ENCODE data around the gene KDM7A.
A peak's percentile ranks its signal among the peaks of the same experiment; 100 is the strongest.
"Not testable (repeated sequence)": the region's sequence is repeated elsewhere in the genome, so short reads cannot be mapped to it uniquely, and the experiment has no call there.

The KDM7A gene

DNA sequence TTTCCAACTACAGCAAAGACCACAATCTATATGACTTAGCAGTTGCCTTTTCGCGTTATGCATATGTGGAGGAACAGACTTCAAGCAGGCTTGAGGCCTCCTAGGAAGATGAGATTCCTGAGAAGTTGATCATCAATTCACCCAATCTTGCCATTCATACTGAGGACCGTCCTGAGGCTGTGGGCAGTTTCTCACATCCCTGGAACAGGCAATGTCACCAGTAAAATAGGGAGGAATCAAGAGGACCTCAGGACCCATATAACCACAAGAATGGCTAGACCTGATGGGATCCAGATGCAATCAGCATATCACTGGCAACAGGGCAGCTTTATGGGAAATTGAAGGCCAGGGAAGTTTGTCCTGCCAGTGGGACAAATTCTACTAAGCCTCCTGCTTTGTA, 17.3 kb downstream of the KDM7A start:
- DNase-seq: peak; percentile 86

DNA sequence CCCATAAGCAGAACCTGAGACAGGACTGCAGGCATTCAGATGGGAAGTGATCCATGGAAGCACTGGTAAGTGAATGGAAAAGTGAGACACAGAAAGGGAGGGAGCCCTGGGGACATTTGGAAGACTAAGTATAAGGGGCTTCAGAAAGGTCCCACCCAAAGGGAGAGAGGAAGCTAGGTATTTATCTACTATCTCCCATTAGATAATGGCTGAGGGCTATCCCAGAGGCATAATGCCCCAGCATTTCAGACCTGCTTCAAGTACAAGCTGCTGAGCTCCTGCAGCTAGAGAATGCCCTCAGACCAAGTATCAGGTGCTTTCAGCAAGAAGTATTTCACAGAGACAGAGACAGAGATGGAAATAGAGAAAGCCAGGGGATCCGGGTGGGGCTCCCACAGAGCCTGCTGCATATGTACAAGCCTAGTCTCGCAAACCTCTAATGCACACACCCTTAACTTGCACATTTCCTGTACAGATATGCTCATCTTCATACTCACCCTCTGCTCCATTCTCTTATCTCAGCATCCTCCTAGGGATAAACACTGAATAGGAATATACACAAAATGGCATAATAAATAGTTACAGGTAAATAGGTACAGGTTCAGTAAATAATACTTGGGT, 20.2 kb downstream of the KDM7A start:
- DNase-seq: no peak

DNA sequence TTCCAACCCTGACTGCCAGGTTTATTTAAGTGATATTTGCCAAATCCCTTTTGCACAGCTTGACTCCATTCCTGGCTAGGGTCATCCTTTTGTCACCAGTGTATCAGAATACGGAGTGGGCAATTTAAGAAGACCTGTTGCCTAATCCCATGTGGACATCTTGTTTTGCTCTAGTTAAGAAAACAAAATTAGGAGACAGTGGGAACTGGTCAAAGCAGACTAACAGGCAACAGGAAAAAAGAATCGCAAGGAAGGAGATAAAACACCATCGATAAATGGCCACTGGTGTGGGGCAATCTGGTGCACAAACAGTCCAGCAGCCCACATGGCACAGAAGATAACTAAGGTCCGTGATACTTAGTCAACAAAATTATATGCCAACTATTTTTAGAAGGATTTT, 21.4 kb downstream of the KDM7A start:
- DNase-seq: no peak

DNA sequence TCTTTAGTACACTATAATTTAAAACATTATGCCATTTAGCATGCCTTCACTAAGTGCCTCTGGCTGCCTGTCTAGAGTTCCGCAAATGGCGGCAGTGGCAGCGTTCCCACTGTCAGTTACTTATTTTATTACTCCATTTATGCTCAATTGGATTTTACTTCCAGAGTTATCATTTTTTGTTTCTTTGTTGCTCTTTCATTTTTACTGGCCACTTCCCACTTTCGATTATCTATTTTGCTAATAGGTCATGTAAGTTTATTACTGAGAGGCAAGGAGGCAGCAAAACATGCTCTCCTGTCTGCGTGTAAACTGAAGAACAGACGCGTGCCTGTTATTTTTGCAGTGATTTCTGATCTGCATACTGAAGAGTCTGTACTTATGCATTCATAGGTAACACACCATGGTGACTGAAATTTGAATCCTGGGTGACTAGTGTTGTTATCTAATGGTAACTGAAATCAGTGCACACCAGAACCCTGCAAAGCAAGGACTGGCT, 23.1 kb downstream of the KDM7A start:
- no peak for DNase-seq

DNA sequence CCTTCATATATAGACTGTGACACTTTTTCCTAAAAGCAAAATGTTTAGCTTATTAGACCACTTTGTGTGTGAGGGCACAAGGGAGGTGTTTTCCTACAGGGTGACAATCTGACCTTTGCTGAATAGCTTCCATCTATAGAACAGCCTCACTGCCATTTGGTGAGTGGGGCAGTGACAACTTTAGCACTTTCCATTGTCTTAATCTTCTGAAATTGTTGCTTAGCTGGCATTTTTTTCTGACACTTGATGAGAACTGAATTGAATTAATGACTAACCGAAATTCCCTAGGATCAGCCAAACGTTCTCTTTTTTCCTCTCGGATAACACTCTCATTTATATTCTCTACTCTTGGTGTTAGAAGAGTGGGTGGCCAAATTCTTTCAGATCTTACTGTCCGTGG, 30.2 kb downstream of the KDM7A start:
- no peak for DNase-seq

DNA sequence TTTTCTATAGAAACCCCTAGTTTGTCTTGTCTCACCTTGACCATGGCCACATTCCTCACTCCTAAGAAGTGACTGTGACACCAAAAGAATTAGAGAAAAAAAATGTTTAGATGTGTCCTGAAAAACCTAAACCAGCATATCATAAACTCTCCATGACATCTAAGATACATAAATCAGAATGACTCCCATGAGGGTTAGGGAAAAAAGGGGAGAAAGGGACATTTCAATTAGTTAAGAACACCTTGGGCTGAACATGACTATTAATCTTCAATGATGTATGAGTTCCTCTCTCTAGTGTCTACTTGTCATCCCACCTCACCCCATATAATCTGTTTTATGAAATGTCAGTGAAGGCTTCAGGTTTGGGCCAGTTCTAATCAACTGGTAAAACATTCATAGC, 31.1 kb downstream of the KDM7A start:
- no peak for DNase-seq

DNA sequence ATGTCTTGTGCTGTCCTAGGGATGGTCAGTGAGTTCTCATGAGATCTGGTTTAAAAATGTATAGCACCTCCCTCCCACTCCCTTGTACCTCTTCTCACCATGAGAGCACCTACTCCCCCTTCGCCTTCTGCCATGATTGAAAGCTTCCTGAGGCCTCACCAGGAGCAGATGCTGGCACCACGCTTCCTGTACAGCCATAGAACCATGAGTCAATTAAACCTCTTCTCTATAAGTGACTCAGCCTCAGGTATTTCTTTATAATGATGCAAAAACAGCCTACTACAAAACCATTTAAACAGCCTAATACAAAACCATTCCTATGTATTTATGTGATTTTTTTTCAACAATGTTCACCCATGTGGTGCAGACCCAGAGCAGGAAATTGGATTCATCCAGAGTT, 32.0 kb downstream of the KDM7A start:
- DNase-seq: no peak

DNA sequence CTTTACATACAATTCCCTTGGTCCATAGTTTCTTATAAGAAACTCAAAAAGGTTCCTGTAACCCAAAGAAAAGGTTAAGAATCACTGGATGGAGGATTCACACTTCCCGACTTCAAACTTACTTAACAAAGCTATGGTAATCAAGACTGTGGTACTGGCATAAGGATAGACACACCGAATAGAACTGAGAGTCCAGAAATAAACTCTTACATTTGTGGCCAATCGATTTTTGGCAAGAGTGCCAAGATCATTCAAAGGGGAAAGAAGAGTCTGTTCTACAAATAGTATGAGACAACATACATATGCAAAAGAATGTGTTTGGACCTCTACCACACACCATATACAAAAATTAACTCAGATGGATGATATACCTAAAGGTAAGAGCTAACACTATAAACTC, 32.8 kb downstream of the KDM7A start:
- no peak for DNase-seq

DNA sequence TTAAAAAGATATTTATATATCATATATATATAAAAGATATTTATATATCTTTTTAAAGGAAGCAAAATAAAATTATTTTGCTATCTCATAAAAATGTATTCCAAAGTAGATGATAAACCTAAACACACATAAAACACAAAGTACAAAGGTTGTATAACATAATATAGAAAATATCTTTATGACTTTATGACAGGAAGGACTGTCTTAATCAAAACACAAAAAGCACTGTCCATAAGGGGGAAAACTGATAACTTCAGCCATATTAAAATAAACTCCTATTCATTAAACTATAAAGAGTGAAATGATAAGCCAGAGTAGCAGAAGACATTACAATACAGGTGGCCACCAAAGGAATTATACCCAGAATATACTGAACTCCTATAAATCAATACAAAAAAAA, 34.8 kb downstream of the KDM7A start:
- DNase-seq: no peak

DNA sequence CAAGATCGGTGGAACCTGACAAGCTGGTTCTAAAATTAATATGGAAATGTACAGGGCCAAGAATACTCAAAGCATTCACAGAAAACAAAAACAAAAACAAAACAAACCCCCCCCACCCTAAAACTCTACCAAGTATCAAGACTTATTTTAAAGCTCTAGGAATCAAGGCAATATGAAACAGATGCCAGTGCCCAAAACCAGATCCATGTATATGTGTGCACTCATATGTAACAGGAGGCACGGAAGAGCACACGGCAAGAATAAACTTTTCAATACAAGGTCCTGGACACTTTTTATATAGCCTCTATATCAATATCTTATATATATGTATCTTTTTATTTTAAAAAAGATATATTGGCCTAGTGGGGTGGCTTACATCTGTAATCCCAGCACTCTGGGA, 35.5 kb downstream of the KDM7A start:
- no peak for DNase-seq

DNA sequence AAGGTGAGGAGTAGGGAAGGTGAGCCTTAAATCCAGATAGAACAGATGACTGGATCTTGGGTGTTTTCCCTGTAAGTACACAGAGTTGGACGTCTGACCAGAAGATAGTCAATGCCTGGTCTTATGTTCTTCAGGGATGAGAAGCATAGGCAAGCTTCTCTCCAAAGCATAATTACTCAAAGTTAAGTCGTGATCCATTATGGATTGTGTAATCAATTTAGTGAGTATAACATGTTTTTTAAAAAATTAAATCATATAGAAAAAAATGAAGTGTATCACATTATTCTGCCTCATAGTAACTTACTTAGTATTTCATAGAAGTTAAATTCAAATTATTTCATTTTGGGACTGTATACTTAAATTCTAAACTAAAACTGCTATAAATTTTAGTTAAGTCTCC, 39.7 kb downstream of the KDM7A start:
- no peak for DNase-seq

DNA sequence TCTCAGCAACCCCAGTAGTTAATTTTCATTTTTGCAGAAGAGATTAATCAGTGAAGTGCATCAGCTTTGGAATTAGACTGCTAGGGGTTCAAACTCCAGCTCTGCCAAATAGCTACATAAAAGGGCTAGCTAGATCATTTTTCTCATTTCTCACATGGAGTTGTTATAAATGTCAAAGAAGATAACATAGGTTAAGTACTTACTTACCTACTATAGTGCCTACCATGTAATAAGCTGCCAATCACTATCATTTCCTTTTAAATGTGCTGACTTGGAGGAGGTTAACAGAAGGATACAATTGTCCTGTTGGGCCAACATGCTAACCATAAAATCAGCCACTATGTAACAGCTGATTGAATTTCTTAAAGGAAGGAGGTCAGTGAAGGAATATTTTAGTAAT, 40.7 kb downstream of the KDM7A start:
- no peak for DNase-seq

DNA sequence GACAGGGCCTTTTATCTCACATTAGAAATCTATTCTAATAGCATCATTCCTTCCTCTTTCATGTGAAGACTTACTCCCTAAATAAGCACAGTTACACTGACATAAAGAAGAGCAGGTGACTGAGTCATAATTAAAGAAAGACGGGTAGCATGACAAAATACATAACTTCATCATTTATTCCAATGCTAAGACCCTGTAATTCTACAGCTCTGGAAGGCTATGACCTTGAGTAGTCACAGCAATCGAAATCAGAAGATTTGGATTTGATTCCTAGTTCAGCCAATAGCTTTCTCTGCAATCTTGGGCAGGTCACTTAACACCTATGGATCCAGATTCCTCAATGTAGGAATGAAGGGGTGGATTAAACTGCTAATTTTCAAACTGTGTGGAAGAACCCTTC, 42.7 kb downstream of the KDM7A start:
- no peak for DNase-seq

DNA sequence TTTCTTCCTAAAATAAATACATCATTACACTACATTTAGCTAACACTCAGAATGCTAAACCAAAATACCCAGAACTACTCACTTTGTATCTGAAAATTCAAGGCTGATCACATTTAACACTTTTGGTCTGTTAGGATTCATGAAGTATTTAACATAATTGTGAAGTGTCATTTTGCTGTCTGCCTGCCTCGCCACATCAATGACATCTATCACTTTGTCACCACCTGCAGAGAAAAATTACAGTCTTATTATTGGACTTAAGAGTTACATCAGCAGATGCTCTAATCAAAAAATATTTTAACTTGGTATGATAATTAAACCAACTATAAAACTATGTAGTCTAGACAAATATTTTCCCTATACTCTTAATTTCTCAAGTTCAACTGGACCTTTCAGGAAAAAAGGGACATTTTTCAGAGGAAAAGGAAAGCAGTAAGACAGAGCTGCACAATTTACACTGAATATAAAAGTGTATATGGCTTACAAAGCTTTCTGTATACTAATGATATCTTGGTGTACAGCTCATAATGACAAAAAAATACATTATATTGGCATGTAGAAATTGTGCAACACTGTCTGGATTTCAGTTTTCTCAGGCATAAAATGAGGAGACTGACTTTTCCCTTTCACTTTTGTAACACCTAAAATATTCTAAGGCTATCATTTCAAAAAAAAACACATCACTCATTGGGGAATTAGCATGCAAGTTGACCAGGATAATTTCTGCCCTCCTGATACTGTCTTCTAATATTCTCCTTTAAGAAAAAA, 49.2 kb downstream of the KDM7A start:
- no peak for DNase-seq

DNA sequence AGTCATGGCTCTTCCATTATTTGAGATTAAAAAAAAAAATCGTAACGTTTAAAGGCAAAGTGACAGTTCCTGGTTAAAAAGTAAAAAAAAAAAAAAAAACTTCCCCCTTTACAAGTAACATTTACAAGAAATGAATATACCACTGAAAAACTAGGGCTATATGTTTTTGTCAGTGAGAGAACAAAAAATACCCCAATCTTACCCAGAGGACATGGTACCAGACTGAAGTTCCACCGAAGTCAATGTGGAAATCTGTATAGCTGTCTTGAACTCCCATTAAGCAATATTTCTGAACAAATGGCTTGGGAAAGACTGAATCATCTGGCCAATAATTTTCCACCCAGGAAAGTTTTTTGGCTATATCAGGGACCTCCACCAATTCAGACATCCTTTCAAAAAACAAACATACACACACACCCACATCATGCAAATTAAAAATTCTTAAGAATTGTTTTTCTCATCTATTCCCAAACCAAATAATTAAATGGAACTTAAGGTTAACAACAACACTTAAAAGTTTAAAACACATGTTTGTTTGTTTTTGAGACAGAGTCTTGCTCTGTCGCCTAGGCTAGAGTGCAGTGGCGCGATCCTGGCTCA, 50.2 kb downstream of the KDM7A start:
- no peak for DNase-seq

DNA sequence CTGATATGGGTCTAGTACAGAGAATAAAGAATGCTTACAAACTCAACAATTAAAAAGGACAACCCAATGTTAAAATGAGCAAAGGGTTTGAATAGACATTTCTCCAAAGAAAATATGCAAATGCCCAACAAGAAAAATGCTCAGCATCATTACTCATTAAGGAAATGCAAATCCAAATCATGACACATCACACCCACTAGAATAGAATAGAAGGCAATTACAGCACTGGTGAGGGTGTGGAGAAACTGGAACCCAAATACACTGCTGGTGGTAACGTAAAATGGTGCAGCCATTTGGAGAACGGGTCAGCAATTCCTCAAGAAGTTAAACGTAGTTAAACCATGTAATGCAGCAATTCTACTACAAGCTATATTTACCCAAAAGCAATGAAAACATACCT, 53.8 kb downstream of the KDM7A start:
- no peak for DNase-seq

DNA sequence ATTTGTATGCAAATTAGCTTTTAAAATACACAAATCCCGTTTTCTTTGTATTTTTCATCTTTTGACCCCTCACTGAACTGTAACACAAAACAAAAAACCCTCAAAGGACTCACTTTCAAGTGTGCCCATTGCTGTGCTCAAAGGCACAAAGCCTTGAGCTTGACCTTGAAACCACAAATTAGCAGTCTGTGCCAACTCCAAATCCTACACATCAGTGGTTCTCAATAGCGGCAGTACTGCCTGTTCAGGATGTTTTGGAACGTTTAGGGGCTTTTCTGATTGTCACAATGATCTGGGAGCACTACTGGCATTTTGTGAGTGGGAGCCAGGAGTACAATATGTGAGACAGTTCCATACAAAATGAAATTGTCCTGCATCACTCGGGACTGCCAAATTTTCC, 55.5 kb downstream of the KDM7A start:
- DNase-seq: no peak

DNA sequence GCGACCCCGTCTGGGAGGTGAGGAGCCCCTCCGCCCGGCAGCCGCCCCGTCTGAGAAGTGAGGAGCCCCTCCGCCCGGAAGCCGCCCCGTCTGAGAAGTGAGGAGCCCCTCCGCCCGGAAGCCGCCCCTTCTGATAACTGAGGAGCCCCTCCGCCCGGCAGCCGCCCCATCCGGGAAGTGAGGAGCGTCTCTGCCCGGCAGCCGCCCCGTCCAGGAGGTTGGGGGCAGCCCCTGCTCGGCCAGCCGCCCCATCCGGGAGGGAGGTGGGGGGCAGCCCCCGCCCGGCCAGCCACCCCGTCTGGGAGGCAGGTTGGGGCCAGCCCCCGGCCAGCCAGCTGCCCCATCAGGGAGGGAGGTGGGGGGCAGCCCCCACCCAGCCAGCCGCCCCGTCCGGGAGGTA, 62.0 kb downstream of the KDM7A start:
- DNase-seq: not testable (repeated sequence)

DNA sequence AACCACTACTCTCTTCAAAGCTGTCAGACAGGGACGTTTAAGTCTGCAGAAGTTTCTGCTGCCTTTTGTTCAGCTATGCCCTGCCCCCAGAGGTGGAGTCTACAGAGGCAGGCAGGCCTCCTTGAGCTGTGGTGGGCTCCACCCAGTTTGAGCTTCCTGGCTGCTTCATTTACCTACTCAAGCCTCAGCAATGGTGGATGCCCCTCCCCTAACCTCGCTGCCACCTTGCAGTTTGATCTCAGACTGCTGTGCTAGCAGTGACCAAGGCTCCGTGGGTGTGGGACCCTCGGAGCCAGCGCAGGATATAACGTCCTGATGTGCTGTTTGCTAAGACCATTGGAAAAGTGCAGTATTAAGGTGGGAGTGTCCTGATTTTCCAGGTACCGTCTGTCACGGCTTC, 68.0 kb downstream of the KDM7A start:
- DNase-seq: not testable (repeated sequence)

DNA sequence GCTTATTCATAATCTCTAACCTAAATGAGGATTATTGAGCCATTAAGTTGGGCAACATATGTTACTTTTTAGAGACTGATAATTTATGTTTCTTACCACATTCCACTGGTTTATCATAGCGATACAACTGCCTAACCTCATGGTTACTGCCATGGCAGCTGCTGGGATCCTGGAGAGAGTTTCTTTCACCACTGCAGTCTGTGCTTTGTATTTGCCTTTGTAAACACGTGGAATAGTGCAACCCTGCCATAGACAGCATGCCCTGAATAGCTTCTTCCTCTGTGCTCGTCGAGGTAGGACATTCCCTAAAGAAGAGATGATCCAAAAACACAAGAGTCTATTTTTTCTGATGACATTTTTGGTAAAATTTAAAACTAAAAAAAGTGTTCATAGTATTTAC, 80.3 kb downstream of the KDM7A start:
- DNase-seq: no peak

DNA sequence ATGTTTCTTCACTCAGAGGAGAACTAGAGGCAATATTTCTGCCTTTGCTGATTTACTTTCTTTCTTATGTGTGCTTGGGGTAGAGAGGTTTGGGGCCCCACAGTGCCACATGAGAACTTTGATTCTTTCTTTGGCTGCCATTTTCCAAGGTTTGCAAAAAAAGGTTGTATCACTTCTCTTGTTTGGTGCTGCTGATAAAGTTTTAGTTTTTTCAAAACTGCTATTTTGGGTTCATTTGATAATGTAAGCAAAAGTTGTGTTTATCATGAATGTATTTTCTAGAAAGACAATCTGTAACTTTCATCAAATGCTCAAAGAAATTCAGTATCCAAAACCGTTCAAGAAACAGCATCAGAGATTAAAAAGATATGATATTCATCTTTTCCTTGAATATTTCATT, 83.4 kb downstream of the KDM7A start:
- DNase-seq: no peak

DNA sequence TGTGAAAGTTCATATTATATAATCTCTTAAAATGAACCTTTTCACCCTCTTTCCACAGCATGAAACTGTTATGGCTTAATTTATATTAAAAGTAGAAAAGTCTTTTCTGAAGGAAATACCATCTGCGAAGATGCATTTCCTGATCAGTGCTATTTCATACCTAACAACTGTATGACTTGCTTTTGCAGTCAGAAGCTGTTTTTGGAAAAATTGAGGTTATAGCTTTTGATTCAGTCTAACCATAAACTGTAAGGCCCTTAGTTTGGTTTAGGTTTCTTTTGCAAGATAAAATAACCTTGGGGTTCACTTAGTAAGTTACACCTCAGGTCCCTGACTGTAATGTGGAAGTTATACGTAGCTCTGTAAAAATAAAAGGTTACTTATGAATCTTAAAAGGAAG, 91.3 kb downstream of the KDM7A start:
- no peak for DNase-seq

DNA sequence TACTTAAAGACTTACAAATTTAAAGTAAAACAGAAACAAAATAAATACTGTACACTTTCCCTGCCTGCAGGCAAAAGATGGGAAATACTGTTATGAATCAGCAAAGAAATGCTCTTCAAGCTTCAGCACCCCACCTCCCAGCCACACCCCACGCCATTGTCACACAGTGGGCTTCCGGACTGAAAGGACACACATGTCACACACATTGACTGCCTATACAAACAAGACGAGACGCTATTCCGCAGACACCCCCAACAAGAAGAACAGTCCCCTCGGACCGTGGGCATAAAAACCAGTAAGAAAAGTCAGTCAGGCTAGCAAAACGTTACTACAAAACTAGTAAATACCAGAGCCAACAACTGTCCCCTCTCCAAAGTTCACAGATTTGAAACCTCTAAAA, 91.8 kb downstream of the KDM7A start:
- peak; percentile 21 for DNase-seq

DNA sequence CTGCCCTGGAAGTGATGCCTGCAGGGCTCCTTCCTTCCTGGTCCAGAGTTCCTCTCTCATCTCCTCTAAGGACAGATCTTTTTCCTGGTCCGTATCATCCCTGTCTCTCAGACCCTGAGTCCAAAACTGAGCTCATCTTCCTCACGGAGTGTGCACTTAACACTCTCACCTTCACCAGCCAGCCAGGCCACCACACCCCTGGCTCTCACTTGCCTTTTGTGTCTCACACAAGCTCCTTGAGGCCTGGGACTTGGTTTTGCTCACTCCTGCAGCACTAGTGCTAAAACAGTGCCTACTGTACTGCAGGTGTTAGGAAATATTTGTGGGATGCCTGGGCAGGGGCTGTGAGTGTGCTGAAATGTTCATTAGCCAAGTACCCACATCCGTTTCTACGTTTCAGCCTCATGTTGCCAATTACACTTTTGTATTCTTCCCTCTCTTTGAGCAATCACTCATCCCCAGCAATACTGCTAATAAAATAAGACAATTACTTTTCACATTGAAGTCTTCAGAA, 92.6 kb downstream of the KDM7A start:
- DNase-seq: no peak

Measured in fibroblast of skin of back (primary cell).